ENCODE measurements around the gene ARHGAP10.

ARHGAP10 gene

GRCh38 chr4:148057516-148057915 is 325.6 kb downstream of the ARHGAP10 start:
- TF ChIP-seq GATA2 (IDR thresholded peaks at IDR 0.05; ENCODE audit: low read depth, low read length) (no peak), GATA3 (IDR thresholded peaks at IDR 0.05; ENCODE audit: low read depth, low read length) (no peak)

GRCh38 chr4:148057984-148058859 is 326.3 kb downstream of the ARHGAP10 start:
- TF ChIP-seq GATA2 (IDR thresholded peaks at IDR 0.05; ENCODE audit: low read depth, low read length), result no peak
- no peak for TF ChIP-seq GATA3 (IDR thresholded peaks at IDR 0.05; ENCODE audit: low read depth, low read length)

GRCh38 chr4:148059617-148060180 is 327.8 kb downstream of the ARHGAP10 start:
- TF ChIP-seq GATA2 (IDR thresholded peaks at IDR 0.05; ENCODE audit: low read depth, low read length) (no peak), GATA3 (IDR thresholded peaks at IDR 0.05; ENCODE audit: low read depth, low read length) (no peak)

- no peak for TF ChIP-seq GATA2 (IDR thresholded peaks at IDR 0.05; ENCODE audit: low read depth, low read length)
- TF ChIP-seq GATA3 (IDR thresholded peaks at IDR 0.05; ENCODE audit: low read depth, low read length), result no peak
Measured at GRCh38 chr4:148060264-148061140, 328.6 kb downstream of the ARHGAP10 start.

- no peak for TF ChIP-seq GATA3 (IDR thresholded peaks at IDR 0.05; ENCODE audit: low read depth, low read length)
- TF ChIP-seq GATA2 (IDR thresholded peaks at IDR 0.05; ENCODE audit: low read depth, low read length), result no peak
Measured at GRCh38 chr4:148061141-148061481, 329.2 kb downstream of the ARHGAP10 start.

GRCh38 chr4:148061795-148062194 is 329.9 kb downstream of the ARHGAP10 start:
- TF ChIP-seq GATA3 (IDR thresholded peaks at IDR 0.05; ENCODE audit: low read depth, low read length), result no peak
- no peak for TF ChIP-seq GATA2 (IDR thresholded peaks at IDR 0.05; ENCODE audit: low read depth, low read length)

- TF ChIP-seq GATA2 (IDR thresholded peaks at IDR 0.05; ENCODE audit: low read depth, low read length), result no peak
- TF ChIP-seq GATA3 (IDR thresholded peaks at IDR 0.05; ENCODE audit: low read depth, low read length), result no peak
Measured at GRCh38 chr4:148062301-148062950, 330.5 kb downstream of the ARHGAP10 start.

- TF ChIP-seq GATA2 (IDR thresholded peaks at IDR 0.05; ENCODE audit: low read depth, low read length), result no peak
- no peak for TF ChIP-seq GATA3 (IDR thresholded peaks at IDR 0.05; ENCODE audit: low read depth, low read length)
Measured at GRCh38 chr4:148064451-148064850, 332.6 kb downstream of the ARHGAP10 start.

- TF ChIP-seq GATA2 (IDR thresholded peaks at IDR 0.05; ENCODE audit: low read depth, low read length), result no peak
- no peak for TF ChIP-seq GATA3 (IDR thresholded peaks at IDR 0.05; ENCODE audit: low read depth, low read length)
Measured at GRCh38 chr4:148065075-148065474, 333.2 kb downstream of the ARHGAP10 start.

- no peak for TF ChIP-seq GATA2 (IDR thresholded peaks at IDR 0.05; ENCODE audit: low read depth, low read length)
- TF ChIP-seq GATA3 (IDR thresholded peaks at IDR 0.05; ENCODE audit: low read depth, low read length), result no peak
Measured at GRCh38 chr4:148067301-148067916, 335.5 kb downstream of the ARHGAP10 start.

GRCh38 chr4:148068065-148068911 is 336.4 kb downstream of the ARHGAP10 start:
- TF ChIP-seq GATA3 (IDR thresholded peaks at IDR 0.05; ENCODE audit: low read depth, low read length) (peak; percentile 70), GATA2 (IDR thresholded peaks at IDR 0.05; ENCODE audit: low read depth, low read length) (peak; percentile 81)

GRCh38 chr4:148069086-148069894 is 337.4 kb downstream of the ARHGAP10 start:
- TF ChIP-seq GATA2 (IDR thresholded peaks at IDR 0.05; ENCODE audit: low read depth, low read length) (no peak), GATA3 (IDR thresholded peaks at IDR 0.05; ENCODE audit: low read depth, low read length) (no peak)

All from SH-SY5Y (cell line).